Effector CD4-positive, alpha-beta T cell (primary cell): ENCODE results near the gene PSMG4.

ENCODE experiments used
- DNase-seq: peaks from one replicate; pipeline ENCODE4 v3.0.0-alpha.2; 2020

The PSMG4 gene

DNA sequence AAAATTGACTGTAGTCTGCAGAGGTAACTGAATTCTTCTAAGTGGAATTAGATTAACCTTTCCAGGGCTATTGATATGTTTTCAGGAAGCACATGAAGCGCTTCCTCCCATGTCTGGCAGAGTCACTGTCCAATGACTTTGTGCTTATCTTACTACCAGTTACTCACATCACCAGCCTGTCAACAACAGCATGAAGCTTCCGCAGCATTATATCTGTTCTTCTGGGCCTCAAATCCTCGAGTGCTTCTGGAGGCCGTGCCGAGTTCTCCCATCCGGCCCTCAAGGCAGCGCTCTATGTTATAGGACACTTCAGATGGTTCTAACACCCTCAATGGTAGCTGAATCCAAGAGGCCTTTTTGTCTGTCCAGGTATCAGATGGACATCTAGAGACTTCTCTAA lies 33.2 kb downstream of the PSMG4 start:
- no peak for DNase-seq

DNA sequence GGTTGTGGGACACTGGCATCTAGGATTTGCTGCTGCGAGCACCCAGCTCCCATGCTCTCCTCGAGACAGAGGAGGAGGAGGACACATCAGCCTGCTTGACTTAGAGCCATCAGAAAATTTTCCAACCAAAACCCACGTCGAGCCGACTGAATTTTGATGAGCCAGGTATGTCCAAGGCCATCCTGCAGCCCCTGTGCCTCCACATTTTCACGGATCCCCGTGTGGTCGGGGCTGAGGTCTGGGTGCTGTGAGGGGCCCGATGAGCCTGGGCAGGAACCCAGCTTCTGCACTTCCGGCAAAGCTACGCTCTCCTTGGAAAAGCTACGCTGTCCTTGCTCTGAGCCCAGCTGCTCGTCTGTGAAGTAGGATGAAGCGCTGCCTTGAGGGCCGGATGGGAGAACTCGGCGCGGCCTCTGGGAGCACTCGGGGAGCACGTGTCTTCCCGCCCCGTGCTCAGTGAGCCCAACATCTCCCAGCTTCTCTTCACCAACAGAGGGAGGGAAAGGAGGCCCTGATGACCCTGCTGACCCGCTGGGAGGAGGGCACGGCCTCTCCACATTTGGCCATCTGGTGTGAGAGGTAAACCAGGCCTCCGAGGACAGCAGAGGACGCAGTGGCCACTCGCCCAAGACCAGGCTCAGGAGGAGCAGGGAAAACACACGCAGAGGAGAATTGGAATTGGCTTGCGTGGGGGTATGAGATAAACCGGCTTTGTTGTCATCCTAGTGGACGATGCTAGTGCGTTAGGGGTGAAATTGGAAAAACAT lies 33.9 kb downstream of the PSMG4 start:
- no peak for DNase-seq

DNA sequence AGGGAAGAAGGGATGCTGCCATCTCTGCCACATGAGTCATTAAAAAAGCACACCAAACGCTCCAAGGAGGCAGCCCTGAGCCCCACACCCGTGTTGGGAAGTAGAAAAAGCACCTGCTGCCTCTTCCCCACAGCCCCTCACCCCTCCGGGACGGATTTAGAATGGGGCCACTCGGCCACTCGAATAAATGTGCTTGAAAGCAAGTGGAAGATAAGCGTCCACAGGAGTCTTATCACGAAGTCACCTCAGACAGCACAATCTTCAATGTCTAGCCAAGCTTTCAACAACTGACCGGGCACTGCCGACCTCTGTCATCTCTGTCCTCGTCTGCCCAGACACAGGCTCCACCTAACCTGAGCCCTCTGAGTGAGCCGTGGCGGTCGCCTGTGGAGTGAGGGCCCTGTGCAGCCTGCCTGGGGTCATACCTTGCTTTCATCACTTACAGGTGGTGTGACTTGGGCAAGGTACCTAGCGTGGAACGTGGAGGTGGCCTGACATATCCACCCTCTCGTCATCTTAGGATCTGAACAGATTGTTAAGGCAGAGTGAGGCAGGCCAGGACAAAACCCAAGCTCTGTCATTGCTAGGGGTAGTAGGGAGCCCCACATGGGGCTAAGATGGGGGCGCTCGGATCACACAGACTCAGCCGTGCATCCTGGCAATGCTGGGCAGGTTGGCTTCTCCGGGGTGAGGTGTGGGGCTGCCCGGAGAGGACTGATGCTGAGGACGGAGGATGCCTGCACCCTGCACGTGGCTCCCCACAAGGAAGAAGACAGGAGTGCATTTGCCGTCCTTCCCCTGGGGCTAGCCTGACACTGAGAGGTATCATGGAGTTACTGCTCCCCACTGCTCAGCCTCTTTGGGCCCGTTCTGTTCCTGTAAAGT lies 34.8 kb downstream of the PSMG4 start:
- no peak for DNase-seq

DNA sequence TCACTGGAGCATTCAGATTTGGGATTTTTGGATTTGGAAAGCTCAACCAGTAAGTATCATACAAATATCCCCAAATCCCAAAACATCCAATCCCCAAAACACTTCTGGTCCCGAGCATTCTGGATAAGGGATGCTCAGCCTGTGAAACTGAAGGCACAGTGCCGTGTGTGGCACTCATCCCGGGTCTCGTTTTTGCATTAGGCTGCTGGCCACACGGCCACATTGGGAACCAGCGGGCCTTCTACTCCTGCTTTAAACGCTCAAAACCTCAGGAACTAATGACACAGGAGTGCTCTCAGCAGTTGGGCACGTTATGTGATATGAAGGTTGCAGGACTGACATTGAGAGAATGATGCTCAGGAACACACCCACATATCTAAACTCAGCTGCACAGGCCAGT lies 35.6 kb downstream of the PSMG4 start:
- no peak for DNase-seq

DNA sequence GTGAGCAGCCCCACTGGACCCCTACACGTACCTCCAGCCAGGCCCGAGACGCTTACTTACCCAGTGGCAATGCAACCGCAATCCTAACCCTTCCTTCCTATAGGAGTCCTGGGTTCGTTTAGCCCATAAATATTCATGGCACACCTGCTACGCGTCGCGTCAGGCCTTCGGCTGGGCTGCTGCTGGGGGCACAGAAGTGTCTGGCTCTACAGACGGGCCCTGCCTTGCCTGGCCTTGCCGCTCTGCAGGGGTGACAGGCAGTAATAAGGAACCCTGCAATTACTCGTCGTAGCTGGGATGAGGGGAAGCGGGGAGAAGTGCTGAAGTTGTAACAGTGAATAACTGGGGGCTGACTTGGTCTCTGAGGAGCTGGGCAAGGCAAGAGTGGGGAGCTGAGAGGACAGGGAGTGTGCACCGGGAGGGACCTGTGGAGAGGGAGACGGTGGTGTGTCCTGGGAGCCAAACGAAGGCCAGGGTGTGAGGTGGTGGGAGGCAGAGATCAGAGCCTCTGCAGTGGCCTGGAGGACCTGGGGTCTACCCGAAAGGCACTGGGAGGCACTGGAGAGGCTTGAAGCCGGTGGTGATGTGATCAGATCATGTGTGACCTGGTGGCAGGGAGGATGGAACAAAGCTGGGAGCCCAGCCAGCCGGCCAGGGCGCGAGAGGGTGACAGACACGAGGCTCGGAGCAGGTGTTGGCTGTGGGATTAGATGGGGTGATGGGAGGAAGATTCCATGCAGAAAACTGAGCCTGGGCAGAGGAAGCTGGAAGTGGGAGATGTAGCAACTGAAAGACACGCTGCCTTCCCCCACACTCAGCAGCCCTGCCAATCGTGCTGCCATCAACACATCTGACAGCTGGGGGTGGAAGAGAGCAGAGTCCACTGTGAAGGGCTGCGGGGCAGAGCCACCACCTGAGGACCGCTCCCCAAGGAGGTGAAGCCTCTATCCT lies 36.4 kb downstream of the PSMG4 start:
- no peak for DNase-seq

DNA sequence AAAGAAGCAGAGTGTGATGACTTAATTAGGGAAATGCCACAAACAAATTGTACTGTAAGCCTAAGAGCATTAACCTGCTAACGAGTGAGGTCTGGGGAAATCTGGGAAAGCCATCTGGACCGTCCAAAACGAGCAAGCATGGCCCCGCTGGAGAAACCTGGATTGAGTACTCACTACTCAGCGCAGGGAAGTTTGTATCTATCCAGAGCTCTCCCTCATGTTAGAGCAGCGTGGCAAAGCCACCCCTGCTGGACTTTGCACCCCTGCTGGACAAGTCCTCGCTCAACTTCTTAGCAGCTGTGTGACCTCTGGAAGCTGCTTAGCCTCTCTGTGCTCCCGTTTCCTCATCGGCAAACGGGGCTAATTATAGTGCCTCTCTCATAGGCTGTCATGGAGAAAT lies 37.3 kb downstream of the PSMG4 start:
- no peak for DNase-seq

DNA sequence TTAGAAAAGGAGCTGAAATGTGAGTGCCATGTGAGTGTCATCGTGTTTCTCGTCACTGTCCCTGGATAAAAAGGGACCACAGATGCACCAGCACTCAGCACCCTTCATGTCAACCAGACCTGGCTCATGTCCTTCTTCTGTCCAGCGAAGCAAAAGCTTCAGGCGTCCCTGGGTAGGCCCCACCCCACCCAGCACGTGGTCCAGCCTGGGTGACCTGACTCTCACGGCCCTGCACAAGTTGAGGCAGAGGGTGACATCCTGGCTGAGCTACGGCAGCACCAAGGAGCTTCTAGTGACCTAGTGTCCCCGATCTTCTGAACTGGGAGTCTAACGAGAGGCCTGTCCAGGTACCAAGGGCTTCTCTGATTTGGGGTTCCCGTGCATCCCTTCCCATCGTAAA lies 37.8 kb downstream of the PSMG4 start:
- no peak for DNase-seq

DNA sequence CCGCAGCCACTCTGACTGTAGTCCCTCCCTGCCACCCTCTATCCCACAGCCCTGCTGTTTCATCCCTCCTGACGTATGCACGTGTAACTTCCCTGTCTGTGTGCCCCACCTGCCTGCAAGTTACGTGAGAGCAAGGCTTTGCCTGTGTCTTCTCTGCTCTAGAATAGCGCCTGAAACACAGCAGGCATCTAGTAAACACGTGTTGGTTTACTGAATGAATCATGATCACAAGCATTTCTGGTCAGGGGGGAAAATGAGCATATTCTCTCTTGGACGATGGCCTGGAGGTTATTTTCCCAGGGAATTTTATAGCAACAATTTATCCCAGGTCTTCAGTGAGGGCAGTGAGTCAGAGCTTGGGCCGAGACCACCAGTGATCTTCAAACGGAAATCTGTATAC lies 38.3 kb downstream of the PSMG4 start:
- DNase-seq: no peak

DNA sequence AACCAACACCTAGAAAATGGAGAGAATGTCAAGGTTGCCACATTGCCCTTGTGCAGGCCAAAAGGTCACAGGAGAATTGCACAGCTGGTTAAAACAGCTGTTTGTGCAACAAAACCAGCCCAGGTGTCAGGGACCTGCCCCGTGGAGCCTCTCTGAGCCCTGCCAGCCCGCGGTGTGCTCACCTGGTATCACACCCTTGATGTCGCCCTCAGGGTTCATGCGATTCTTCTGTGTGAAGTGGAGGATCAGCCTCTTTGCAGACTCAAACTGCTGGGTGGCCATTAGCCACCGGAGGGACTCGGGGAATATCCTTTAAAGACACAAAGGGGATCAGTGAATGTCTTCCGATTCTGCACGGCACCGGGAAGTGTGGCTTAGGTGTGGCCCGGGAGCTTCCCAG lies 39.2 kb downstream of the PSMG4 start:
- no peak for DNase-seq

DNA sequence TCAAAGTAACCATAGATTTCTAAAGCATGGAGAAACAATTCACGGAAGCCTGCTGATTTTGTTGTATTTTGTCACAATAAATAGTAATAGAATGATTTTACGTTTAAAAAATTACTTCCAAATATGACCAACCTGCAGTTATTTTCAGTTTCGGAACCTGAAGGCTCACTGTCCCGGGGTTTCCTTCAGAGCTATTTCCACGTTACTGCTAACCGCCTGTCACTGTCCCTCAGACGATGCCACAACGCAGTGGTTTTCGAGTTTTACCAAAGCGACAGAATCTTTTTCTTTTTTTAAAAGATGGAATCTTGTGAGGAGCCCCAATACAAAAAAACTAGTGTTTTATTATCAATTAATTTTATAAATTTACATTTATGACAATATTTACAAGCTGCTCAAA lies 40.5 kb downstream of the PSMG4 start:
- DNase-seq: no peak

DNA sequence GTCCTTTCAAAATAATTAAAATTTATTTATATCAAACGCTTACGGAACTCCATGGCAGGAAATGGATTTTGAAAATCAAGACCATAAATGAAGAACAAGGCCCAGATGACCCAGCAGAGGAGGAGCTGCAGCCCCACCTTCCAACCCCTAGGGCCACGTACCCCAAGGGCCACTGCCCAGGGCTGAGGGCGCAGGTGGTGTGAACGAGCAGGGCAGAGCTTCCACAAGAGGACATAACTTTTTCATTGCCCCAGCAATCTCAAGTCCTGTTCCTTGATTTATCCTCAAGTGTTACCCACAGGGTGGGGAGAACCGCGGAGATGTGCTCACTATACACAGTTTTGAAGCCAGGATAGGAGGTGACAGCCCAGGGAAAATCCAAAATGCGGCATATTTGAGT lies 42.8 kb downstream of the PSMG4 start:
- DNase-seq: no peak

DNA sequence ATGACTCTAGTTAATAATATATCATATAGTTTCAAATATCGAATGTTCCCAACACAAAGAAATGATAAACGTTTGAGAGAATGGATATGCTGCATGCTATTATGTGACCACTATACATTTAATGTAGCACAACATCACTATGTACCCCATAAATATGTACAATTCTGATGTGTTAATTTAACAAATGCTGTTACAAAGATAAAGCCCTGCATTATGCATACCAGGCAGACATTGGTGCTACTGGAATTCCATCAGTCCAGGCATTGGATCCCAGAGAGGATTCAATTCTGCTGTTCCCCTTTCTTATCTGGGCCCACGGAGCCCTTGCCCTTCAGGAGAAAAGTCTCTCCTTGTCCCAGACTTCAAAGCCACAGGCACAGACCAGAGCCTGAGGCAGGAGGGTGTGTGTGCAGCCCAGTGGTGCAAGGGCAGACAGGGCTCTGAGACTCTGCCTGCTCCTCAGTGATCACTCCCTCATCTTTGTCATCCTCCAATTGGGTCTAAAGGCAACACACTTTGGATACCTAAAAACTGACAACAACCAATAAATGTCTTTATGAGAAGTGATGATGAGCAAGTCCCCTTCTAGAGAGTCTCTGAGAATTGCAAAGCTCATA lies 45.2 kb downstream of the PSMG4 start:
- DNase-seq: no peak

DNA sequence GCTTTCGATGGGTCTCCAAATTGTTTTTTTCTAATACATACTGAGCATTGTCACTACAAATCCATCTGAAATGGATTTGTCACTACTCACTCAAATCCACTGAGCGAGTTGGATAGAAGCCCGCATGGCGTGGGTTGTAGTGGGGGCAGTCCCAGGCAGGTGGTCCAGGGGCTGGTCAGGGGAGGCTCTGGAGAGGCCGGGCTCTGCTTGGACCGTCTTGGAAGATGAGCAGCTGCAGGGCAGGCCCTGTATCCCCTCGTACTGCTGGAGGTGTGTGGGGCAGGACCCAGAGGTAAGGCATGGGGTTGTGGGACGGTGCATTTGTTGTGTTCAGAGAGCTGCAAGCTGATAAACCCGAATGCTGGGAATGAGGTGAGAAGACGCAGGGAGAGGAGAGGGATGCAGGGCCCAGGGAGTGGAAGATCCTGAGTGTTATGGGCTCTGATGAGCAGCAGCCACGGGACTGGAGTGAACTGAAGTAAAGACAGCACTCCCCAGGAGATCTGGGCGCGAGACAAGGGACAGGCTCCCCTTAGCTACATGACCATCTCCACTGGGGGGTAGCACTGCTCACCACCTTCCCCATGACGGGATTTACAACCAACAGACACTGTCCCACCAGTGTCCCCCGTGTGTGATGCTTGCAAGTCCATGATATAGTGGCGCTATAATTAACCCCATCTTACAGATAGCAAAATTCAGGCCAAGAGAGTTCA lies 45.9 kb downstream of the PSMG4 start:
- DNase-seq: no peak

DNA sequence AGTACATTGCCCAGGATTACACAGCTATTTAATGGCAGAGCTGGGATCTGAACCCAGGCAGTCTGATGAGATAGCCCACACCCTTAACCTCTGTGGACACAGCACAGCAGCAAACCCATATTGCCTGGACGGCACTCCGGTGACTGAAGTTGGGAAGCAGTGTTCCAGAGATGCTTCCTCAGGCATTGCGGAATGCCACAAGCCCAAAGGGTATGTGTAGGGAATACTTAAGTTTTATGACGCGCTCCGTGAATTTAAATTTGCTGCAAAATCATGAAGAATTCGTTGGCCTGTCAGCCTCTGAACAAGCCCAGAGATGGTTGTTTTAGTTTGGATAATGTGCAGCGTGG lies 46.4 kb downstream of the PSMG4 start:
- DNase-seq: no peak

DNA sequence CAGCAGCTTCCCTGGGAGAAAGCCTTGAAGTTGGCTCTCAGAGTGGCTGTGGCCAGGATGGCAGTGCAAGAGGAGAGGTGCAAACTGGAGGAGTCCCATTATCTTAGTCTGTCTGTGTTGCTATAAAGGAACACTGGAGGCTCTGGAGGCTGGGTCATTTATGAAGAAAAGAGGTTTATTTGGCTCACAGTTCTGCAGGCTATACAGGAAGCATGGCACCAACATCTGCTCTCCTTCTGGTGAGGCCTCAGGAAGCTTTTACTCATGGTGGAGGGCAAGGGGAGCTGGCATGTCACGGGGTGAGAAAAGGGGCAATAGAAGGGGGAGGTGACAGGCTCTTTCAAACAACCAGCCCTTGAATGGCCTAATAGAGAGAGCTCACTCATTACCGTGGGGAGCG lies 47.1 kb downstream of the PSMG4 start:
- DNase-seq: no peak

DNA sequence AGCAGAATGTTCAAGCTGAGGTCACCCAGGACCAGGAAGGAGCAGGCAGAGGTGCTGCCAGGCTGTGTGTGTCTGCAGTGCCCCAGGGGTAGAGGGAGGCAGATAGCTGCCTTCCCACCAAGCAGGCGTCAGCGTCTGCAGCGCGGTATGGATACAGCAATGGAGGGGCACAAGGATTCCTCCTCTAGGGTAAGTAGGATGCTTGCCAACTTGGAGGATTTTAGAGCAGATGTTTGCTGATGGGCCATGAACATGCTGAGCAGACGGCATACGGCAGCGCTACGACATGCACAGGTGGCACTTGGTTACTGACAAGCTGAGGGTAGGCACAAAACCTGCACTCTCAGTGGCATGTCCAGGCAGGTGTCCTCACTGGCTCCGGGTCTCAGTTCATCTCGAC lies 48.1 kb downstream of the PSMG4 start:
- DNase-seq: no peak

DNA sequence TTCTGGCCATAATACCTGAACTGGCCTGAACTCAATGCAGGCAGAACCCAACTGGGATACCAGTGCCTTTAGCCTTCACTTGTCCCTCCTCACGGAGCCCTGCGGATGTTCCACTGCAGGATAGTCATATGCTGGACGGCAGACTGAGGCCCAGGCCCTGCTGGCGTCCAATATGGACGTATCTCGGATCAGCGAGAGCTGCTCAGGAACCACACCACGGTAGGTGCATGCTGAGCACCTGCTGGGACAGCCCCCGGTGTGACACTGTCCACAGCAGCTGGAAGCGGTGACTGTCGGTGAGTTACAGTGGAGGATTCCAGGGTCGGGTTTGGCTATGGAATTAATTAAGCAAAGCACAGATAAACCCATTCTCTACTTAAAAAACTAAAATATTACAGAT lies 48.7 kb downstream of the PSMG4 start:
- DNase-seq: no peak

DNA sequence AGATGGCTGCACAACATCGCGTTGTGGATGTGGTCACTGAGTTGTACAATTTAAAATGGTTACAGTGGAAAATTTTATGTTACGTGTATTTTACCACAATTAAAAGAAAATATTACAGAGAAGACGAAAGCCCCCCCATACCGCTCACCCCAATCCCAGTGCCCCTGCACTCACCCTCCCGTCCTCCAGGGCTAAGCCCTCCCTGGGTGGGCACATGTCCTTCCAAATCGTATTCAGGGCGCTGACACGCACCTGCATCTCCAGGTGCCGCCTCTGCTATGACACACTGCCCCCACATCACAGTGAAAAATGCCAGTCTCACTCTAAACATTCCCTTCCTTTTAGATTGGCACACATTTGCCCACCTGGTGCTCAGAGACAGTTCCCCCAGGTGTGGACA lies 49.4 kb downstream of the PSMG4 start:
- DNase-seq: no peak

DNA sequence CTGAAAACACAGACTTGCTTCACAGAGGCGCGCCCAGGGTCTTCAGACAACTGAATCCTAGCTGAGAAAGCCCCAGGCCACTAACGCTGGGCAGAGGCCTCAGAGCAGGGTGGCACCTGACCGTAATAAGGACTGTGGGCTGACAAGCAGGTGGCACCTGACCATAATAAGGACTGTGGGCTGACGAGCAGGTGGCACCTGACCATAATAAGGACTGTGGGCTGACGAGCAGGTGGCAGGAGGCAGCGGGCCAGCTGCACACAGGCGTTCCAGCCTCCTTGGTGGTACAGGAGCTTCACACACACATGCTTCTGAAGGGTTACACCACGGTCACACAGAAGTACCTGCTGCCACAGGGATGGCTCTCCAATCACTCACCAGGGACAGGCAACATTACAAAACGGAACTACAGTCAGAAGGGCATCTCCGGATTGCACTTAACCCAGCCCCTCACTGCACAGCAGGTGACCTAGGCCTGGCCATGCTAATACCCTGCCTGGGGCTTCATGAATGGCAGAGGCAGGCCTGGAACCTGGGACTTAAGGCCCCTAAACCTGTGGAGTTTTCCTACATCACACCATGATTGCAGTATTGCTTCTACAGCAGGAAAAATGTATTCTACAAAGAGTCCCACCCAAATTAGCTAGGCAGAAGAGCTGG lies 50.8 kb downstream of the PSMG4 start:
- no peak for DNase-seq

DNA sequence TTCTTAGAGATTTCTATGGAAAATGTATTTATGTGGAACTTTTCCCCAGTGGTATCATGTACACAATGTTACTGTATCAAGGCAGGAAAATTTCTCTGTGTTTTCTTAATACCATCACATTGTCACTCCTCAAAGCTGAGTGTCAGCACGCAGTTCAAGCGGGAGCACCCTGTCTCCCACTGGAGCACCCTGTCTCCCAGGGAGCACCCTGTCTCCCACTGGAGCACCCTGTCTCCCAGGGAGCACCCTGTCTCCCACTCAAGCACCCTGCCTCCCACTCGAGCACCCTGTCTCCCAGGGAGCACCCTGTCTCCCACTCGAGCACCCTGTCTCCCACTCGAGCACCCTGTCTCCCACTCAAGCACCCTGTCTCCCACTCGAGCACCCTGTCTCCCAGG lies 51.3 kb downstream of the PSMG4 start:
- DNase-seq: no peak

DNA sequence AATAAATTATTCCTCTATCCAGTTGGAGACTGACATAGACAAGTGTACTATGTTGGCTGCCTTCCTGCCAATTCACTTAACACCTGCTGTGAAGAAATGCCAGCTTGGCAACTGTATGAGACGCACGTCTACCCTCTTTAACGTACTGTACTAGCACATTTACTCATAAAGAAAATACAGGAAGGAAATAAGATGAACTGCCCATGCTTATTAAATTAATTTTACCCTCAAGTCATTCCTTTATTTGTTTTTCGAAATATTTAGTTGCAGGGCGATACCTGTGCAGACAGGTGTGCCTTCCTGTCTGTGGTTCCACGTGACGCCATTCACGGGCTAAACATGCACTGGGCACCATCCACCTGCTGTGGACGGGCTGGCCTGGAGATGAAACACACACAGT lies 52.0 kb downstream of the PSMG4 start:
- no peak for DNase-seq

DNA sequence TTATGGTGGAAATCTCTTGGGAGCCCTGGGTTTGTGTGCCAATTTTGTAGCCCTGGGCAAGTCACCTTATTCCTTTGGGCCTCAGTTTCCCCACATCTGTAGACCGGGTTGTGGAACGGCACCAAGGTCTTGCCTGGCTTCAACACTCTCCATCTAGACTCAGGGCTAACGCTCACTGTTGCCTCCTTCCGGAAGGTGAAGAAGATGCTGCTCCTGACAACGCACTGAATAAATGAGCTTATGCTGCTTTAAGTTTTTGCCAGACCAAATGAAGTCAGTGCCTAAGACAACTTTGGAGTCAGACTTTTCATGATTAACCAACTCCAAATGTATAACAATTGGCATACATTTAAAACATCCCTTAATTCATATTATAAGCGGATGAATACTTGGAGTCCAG lies 53.1 kb downstream of the PSMG4 start:
- DNase-seq: no peak
